HEK293 (cell line): ENCODE measurements around the gene EXOSC1.

Experiments used
- TF ChIP-seq, protein P1 (sequence below): fragments of 450-650 bp; formaldehyde crosslinking; IDR thresholded peaks from 2 replicates; pipeline ENCODE4 v1.5.1; 2016; ENCODE audit warnings: missing biosample characterization, missing genetic modification characterization
- TF ChIP-seq, protein P2 (sequence below): fragments of 450-650 bp; formaldehyde crosslinking; IDR thresholded peaks from 2 replicates; pipeline ENCODE4 v1.5.1; 2016; ENCODE audit warnings: missing biosample characterization, missing genetic modification characterization, borderline replicate concordance

DNA sequence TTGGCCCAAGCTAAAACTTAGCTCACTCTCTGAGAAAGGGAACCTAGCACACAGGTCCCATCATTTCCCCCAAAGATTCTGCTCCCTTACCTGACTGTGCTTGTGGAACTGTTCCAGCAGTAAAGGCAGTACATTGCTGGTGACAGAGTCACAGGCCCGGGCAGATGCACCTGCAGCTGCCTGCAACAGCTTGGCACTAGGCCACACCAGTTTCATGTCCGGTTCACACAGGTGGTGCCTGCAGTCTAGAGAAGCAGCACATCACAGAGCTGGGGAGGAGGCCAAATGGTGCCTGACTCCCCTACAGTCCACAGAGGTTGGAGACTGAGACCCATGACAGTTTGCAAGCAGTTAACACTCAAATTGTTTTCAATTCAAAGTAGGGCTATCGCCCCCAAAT lies 22.4 kb upstream of the EXOSC1 start:
- TF ChIP-seq, protein P1, sequence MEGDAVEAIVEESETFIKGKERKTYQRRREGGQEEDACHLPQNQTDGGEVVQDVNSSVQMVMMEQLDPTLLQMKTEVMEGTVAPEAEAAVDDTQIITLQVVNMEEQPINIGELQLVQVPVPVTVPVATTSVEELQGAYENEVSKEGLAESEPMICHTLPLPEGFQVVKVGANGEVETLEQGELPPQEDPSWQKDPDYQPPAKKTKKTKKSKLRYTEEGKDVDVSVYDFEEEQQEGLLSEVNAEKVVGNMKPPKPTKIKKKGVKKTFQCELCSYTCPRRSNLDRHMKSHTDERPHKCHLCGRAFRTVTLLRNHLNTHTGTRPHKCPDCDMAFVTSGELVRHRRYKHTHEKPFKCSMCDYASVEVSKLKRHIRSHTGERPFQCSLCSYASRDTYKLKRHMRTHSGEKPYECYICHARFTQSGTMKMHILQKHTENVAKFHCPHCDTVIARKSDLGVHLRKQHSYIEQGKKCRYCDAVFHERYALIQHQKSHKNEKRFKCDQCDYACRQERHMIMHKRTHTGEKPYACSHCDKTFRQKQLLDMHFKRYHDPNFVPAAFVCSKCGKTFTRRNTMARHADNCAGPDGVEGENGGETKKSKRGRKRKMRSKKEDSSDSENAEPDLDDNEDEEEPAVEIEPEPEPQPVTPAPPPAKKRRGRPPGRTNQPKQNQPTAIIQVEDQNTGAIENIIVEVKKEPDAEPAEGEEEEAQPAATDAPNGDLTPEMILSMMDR (tag by site-specific recombination): no peak
- TF ChIP-seq, protein P2, sequence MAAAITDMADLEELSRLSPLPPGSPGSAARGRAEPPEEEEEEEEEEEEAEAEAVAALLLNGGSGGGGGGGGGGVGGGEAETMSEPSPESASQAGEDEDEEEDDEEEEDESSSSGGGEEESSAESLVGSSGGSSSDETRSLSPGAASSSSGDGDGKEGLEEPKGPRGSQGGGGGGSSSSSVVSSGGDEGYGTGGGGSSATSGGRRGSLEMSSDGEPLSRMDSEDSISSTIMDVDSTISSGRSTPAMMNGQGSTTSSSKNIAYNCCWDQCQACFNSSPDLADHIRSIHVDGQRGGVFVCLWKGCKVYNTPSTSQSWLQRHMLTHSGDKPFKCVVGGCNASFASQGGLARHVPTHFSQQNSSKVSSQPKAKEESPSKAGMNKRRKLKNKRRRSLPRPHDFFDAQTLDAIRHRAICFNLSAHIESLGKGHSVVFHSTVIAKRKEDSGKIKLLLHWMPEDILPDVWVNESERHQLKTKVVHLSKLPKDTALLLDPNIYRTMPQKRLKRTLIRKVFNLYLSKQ (tag by site-specific recombination): no peak
